Prostate gland (tissue), 2 donors: Measurements from ENCODE around the gene PDZRN3.

Experiments
- CTCF ChIP-seq, 4 experiments: fragments of 200-600 bp in 2 of 4; fragments of 450-650 bp in 2 of 4; sonication (generic) in 2 of 4; IDR thresholded peaks; 1 replicate in 3 of 4; 2 replicates in 1 of 4; pipeline ENCODE4 v1.5.1; 2016 to 2019; ENCODE audit warnings: antibody characterized with exemption in 4 of 4, mild to moderate bottlenecking in 2 of 4, moderate library complexity in 2 of 4
- POLR2AphosphoS5 ChIP-seq: sonication (generic); formaldehyde crosslinking; IDR thresholded peaks from one replicate; pipeline ENCODE4 v1.6.1; 2017; ENCODE audit warnings: antibody characterized with exemption

DNA sequence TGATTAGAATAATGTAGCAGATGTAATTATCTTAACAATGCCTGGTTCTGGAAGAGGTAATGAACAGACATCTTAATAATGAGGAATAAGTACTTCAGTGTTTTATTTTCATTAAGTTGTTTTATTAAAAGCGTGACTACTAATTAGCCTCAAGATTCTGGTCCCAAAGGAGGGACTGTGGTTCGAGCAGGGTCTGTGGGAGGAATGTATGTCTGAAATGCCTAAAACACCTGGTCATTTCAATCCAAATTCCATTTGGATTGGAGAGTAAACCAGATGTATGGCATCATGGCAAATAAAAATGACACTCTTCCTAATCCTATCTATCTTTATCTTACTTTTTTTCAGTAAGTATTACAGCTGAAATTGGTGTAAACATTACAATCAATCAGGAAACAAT is 243.2 kb downstream of the PDZRN3 start:
- TF ChIP-seq POLR2AphosphoS5 (no peak), CTCF (IDR thresholded peaks at IDR 0.05) (no peak)
